ENCODE measurements around the gene MAPKAP1. TPM values are rescaled to one million over a fixed set of nuclear protein-coding genes. Genes with fewer than 3 reads are reported as not detected.

The MAPKAP1 gene
- total RNA-seq, 4 donors from 2014 or later: 54.1 to 195 (median 61.9) TPM

DNA sequence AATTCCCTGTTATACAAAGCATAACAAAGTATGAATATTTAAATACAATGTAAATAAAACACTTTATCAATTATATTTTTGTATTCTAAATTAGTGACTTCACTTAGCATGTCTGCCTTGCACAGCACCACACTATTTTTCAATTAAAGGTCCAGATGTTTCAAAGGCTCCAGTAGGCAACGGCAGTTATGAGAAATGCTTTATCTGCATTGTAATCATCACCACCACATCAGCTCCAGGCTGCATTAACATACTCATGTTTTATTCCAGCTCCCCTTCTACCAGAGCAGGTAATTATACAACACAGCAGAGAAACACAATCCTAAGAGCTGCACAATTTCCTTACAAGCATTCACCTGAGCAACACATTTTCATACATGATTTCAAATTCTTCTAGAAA lies 102.8 kb downstream of the MAPKAP1 start:
- Histone ChIP-seq H3K9me3 (no peaks in the 10 kb centered on the region), H3K36me3 (no peaks in the 10 kb centered on the region), H3K4me3 (no peak overlapping the region), H3K4me1 (no peaks in the 10 kb centered on the region), H3K27me3 (no peaks in the 10 kb centered on the region), H3K27ac (no peak overlapping the region)
- no peak for DNase-seq
- intact Hi-C loops (cut with DNase I; ENCODE audit: low total_unique reads): no loop called here
- TF ChIP-seq CTCF (IDR thresholded peaks at IDR 0.05): no peak
- no peak for TF ChIP-seq POLR2A (IDR thresholded peaks at IDR 0.05)

DNA sequence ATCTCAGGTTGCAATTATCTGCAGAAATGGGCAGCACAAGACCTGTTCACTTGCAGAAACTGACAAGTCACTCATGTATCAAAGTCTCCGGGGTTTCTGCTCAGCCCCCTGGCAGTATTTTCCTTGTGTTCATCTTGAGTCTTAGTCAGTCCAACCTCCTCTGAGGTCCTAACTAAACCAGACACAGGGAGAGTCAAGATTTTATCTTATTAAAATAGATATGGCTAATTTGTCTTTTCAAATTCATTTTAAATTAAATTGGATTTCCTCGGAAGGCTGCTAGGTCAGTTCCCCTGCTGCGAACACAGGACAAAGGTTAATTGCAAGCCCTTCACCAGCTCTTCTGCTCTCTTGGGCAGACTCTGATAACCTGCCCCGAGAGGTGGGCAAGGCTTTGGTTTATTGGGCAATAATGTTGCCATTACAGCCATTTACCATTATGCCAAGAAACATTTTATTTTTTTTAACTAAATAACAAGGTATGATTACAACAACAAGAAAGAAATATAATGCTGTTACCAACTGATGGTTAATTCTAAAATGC lies 103.5 kb downstream of the MAPKAP1 start:
- Histone ChIP-seq H3K27ac (no peak overlapping the region), H3K36me3 (no peaks in the 10 kb centered on the region), H3K4me1 (no peaks in the 10 kb centered on the region), H3K4me3 (no peak overlapping the region), H3K27me3 (no peaks in the 10 kb centered on the region), H3K9me3 (no peaks in the 10 kb centered on the region)
- no peak for DNase-seq
- no peak for TF ChIP-seq CTCF (IDR thresholded peaks at IDR 0.05)
- TF ChIP-seq POLR2A (IDR thresholded peaks at IDR 0.05): no peak
- intact Hi-C loops (cut with DNase I; ENCODE audit: low total_unique reads): no loop called here

GRCh38 chr9:125601961-125602360 lies 105.0 kb downstream of the MAPKAP1 start:
- TF ChIP-seq POLR2A (IDR thresholded peaks at IDR 0.05) (no peak), CTCF (IDR thresholded peaks at IDR 0.05) (no peak)
- intact Hi-C loops (cut with DNase I; ENCODE audit: low total_unique reads): no loop called here
- Histone ChIP-seq H3K36me3 (no peaks in the 10 kb centered on the region), H3K27me3 (no peaks in the 10 kb centered on the region), H3K9me3 (no peaks in the 10 kb centered on the region), H3K4me3 (no peak overlapping the region), H3K4me1 (no peaks in the 10 kb centered on the region), H3K27ac (no peak overlapping the region)
- no peak for DNase-seq

DNA sequence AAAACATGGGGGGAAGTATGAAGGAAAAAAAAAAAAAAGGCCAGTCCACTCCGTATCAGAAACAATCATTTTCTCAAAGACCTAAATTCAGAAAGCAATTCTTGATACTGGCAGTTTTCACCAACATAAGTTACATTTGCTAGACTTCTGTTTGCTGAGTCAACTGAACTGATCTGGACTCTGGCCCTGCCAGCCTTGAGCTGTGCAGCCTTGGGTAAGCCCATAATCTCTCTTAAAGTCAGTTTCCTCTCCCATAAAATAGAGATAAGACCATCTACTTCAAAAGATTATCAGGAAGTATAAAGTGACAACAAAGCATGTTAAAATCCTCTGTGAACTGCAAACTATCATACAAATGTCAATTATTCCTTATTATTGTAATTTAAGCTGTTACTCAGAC lies 106.8 kb downstream of the MAPKAP1 start:
- no peak for DNase-seq
- Histone ChIP-seq H3K4me3 (no peak overlapping the region), H3K27ac (no peak overlapping the region), H3K4me1 (no peaks in the 10 kb centered on the region), H3K27me3 (no peaks in the 10 kb centered on the region), H3K36me3 (no peaks in the 10 kb centered on the region), H3K9me3 (no peaks in the 10 kb centered on the region)
- intact Hi-C loops (cut with DNase I; ENCODE audit: low total_unique reads): no loop called here
- TF ChIP-seq CTCF (IDR thresholded peaks at IDR 0.05) (no peak), POLR2A (IDR thresholded peaks at IDR 0.05) (no peak)

DNA sequence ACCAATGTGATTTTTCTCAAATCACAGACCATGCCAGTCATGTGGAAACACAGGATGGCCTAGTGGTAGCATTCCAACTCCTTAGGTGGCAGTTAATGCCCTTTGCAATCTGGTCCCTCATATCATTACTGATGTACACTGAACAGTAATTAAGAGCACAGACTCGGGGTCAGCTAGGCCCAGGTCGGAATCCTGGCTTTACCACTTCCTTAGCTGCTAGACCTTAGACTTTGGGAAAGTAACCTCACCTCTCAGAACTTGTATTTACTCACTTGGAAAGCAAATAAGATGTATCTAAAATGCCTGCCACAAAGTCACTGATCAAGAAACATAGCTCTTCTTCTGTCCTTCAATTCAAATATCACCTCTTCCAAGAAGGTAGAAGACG lies 112.8 kb downstream of the MAPKAP1 start:
- no peaks in the 10 kb centered on the region for H3K36me3 ChIP-seq
- no peak overlapping the region for H3K27ac ChIP-seq
- H3K9me3 ChIP-seq: no peaks in the 10 kb centered on the region
- no peak for DNase-seq
- H3K4me1 ChIP-seq: no peaks in the 10 kb centered on the region
- intact Hi-C loops (cut with DNase I; ENCODE audit: low total_unique reads): no loop called here
- TF ChIP-seq POLR2A (IDR thresholded peaks at IDR 0.05) (no peak), CTCF (IDR thresholded peaks at IDR 0.05) (no peak)
- no peaks in the 10 kb centered on the region for H3K27me3 ChIP-seq
- H3K4me3 ChIP-seq: no peak overlapping the region
